Left lung (tissue), 10 donors: ENCODE results near the gene PARP14. TPM values are rescaled to one million over a fixed set of nuclear protein-coding genes. Genes with fewer than 3 reads are reported as not detected.

Experiments used
- ATAC-seq: fragments of 200-7000 bp; cut with Tn5 transposase; one replicate; pipeline ENCODE4 v1.9.1; 2020; ENCODE audit warnings: moderate library complexity
- DNase-seq, 4 donors: peaks; one replicate each; pipeline ENCODE4 v3.0.0-alpha.2; 2013 to 2020
- H3K27ac ChIP-seq, 2 donors: fragments of 200-600 bp; sonication (generic) in 1 of 2; one replicate each; pipeline versions ENCODE4 v1.5.0 to v1.8.0; 2020 to 2021
- H3K27me3 ChIP-seq, 2 donors: fragments of 200-600 bp; sonication (generic) in 1 of 2; one replicate each; pipeline versions ENCODE4 v1.5.0 to v1.8.0; 2020 to 2021
- H3K36me3 ChIP-seq, 2 donors: fragments of 200-600 bp; sonication (generic) in 1 of 2; one replicate each; pipeline versions ENCODE4 v1.5.0 to v1.8.0; 2020 to 2021
- H3K4me1 ChIP-seq, 2 donors: fragments of 200-600 bp; one replicate each; pipeline ENCODE4 v1.8.0; 2021
- H3K4me3 ChIP-seq, 2 donors: fragments of 200-600 bp; sonication (generic) in 1 of 2; one replicate each; pipeline versions ENCODE4 v1.5.0 to v1.8.0; 2020 to 2021; ENCODE audit warnings: mild to moderate bottlenecking in 1 of 2
- H3K9me3 ChIP-seq, 2 donors: fragments of 200-600 bp; sonication (generic) in 1 of 2; one replicate each; pipeline versions ENCODE4 v1.5.0 to v1.8.0; 2020 to 2021
- CTCF ChIP-seq, 2 donors: fragments of 200-600 bp; sonication (generic) in 1 of 2; IDR thresholded peaks; one replicate each; pipeline versions ENCODE4 v1.5.0 to v1.8.0; 2021; ENCODE audit warnings: antibody characterized with exemption in 2 of 2
- intact Hi-C, 2 donors: fragments of 100-400 bp; cut with DNase I; formaldehyde crosslinking; loops; one replicate each; pipeline versions ENCODE4 v1.11.2 to v1.14.2; 2022
- polyA plus RNA-seq, 6 donors: library from polyadenylated mRNA; unstranded; fragments of 120-200 nt; gene quantifications; one replicate each; pipeline ENCODE4 v1.2.1, GENCODE V29; 2013; ENCODE audit not compliant: insufficient read length in 6 of 6
- total RNA-seq, 2 donors: library from RNA; stranded (reverse); fragmentation: NEBNext Ultra II Directional; extraction: Animal tissue kit (Norgen Biotek cat#: 25700); gene quantifications; one replicate each; pipeline ENCODE4 v1.2.1, GENCODE V29; 2021
- donor health status: DM: no; HTN: yes; CAD: no.
- donor health status: DM: no; HTN: no; CAD: no.

The PARP14 gene
- total and polyA plus RNA-seq, 8 donors = 30.1 to 138 (median 44.7) TPM

- intact Hi-C loops = no loop called here
- Histone ChIP-seq H3K9me3 (no peaks in the 10 kb centered on the region), H3K36me3 (no peaks in the 10 kb centered on the region), H3K4me3 (no peak overlapping the region), H3K4me1 (peaks cover 0 to 10% of the 10 kb centered on the region in 2 donors), H3K27ac (no peak overlapping the region), H3K27me3 (no peaks in the 10 kb centered on the region)
- TF ChIP-seq CTCF (IDR thresholded peaks at IDR 0.05) = no peak
- no peak for DNase-seq
- no peak for ATAC-seq
Observed at GRCh38 chr3:122777563-122777962, 96.9 kb downstream of the PARP14 start.

Other genes with a start within 250 kb of the PARP14 start
- gene KPNA1, start 165.9 kb upstream of the PARP14 start, total RNA-seq = 10 to 100 TPM; 54.2 to 71.4 TPM
- 10 to 100 TPM; 39.6 to 52.4 (median 42.5) TPM for gene KPNA1, start 165.9 kb upstream of the PARP14 start, polyA plus RNA-seq
- gene PARP9, start 116.5 kb upstream of the PARP14 start, total RNA-seq = 10 to 100 TPM; 57.0 to 75.4 TPM
- gene PARP9, start 116.5 kb upstream of the PARP14 start, polyA plus RNA-seq = 10 to 100 TPM; 17.2 to 21.5 (median 20.2) TPM
- gene DTX3L, start 116.5 kb upstream of the PARP14 start, total RNA-seq = 10 to 100 TPM; 63.0 to 75.3 TPM
- 10 to 100 TPM; 19.2 to 23.2 (median 22.1) TPM for gene DTX3L, start 116.5 kb upstream of the PARP14 start, polyA plus RNA-seq
- gene PARP15, start 103.2 kb upstream of the PARP14 start, total RNA-seq = 1 to 10 TPM; 3.1 to 5.8 TPM
- 1 to 10 TPM in 2 of 6 donors, under 1 TPM in 4; 0.51 to 1.2 (median 0.92) TPM for gene PARP15, start 103.2 kb upstream of the PARP14 start, polyA plus RNA-seq
- gene HSPBAP1, start 113.0 kb downstream of the PARP14 start, total RNA-seq = 10 to 100 TPM in 1 of 2 donors, 1 to 10 TPM in 1; 8.2 to 15.0 TPM
- 10 to 100 TPM; 11.6 to 16.0 (median 13.1) TPM for gene HSPBAP1, start 113.0 kb downstream of the PARP14 start, polyA plus RNA-seq
- 10 to 100 TPM; 12.3 to 19.2 TPM for gene SLC49A4, start 114.2 kb downstream of the PARP14 start, total RNA-seq
- gene SLC49A4, start 114.2 kb downstream of the PARP14 start, polyA plus RNA-seq = 10 to 100 TPM in 5 of 6 donors, 1 to 10 TPM in 1; 9.6 to 11.2 (median 10.7) TPM